Endothelial cell of umbilical vein (primary cell): ENCODE measurements around the gene LIM2. TPM values are rescaled to one million over a fixed set of nuclear protein-coding genes. Genes with fewer than 3 reads are reported as not detected.

Source experiments
- BruUV-seq: library from RNA; stranded (reverse); fragments of 400-500 nt; replicated peaks from 2 replicates; lab custom pipeline; 2021; lab: Mats Ljungman, UMichigan
- CTCF ChIA-PET: fragments of 300-600, 350-600 bp; sonication (Branson Sonifier 250); formaldehyde crosslinking; loops from one replicate; lab custom pipeline; 2021; ENCODE audit warnings: antibody characterized with exemption, inconsistent platforms; lab: Charles Lee
- POLR2A ChIA-PET: fragments of 300-600, 350-600 bp; sonication (Branson Sonifier 250); formaldehyde crosslinking; loops from one replicate; lab custom pipeline; 2021; ENCODE audit warnings: antibody characterized with exemption, inconsistent platforms; lab: Charles Lee
- DNase-seq: peaks from one replicate; pipeline ENCODE4 v3.0.0-alpha.2; 2011; ENCODE audit warnings: low read depth, low spot score
- FAIRE-seq: peaks from 2 replicates; lab custom pipeline; 2011; peaks lifted over from hg19 to GRCh38; lab: Jason Lieb, UNC
- H2AFZ ChIP-seq: 2 replicates; pipeline ENCODE4 v1.6.0; 2012; ENCODE audit warnings: low read depth, low read length, control low read depth, inconsistent platforms
- H3K27ac ChIP-seq: 2 replicates; pipeline ENCODE4 v1.5.1; 2011; ENCODE audit warnings: low read depth, mild to moderate bottlenecking, control low read depth, low read length, moderate library complexity; ENCODE audit not compliant: insufficient read depth
- H3K27me3 ChIP-seq, 2 experiments: 2 replicates each; pipeline versions ENCODE4 v1.6.0 to v1.6.1; 2011; ENCODE audit warnings: low read length in 2 of 2, mixed read lengths in 1 of 2; ENCODE audit not compliant: control insufficient read depth in 2 of 2, insufficient read depth in 2 of 2
- H3K36me3 ChIP-seq, 2 experiments: 2 replicates in 1 of 2; 3 replicates in 1 of 2; pipeline ENCODE4 v1.5.1; 2011; ENCODE audit warnings: low read length in 2 of 2, mild to moderate bottlenecking in 1 of 2, moderate library complexity in 1 of 2; ENCODE audit not compliant: control insufficient read depth in 2 of 2, insufficient read depth in 2 of 2; ENCODE audit errors: extremely low read depth in 1 of 2
- H3K4me1 ChIP-seq: 3 replicates; pipeline ENCODE4 v1.5.1; 2011; ENCODE audit warnings: mild to moderate bottlenecking, low read length; ENCODE audit not compliant: control insufficient read depth, insufficient read depth; ENCODE audit errors: extremely low read depth
- H3K4me2 ChIP-seq: 2 replicates; pipeline ENCODE4 v1.6.1; 2011; ENCODE audit warnings: low read length, control low read depth, mixed read lengths; ENCODE audit not compliant: insufficient read depth
- H3K4me3 ChIP-seq, 3 experiments: fragments of 200-600 bp in 1 of 3; sonication (generic), shearing (Covaris generic) in 1 of 3; replicated peaks in 1 of 3; 2 replicates each; pipeline ENCODE4 v1.5.1; 2011 to 2016; ENCODE audit warnings: control low read depth in 3 of 3, low read length in 3 of 3, mild to moderate bottlenecking in 2 of 3, inconsistent platforms in 1 of 3, low read depth in 1 of 3, moderate library complexity in 1 of 3; ENCODE audit not compliant: insufficient read depth in 1 of 3
- H3K79me2 ChIP-seq: 2 replicates; pipeline ENCODE4 v1.6.0; 2012; ENCODE audit warnings: low read length, inconsistent platforms; ENCODE audit not compliant: control insufficient read depth, insufficient read depth
- H3K9ac ChIP-seq: replicated peaks from 2 replicates; pipeline ENCODE3; 2011; ENCODE audit warnings: low read length, control low read depth; ENCODE audit not compliant: insufficient read depth; ENCODE audit errors: extremely low read depth
- H3K9me1 ChIP-seq: replicated peaks from 3 replicates; pipeline ENCODE4 v1.6.0; 2011; ENCODE audit warnings: mild to moderate bottlenecking, low read length; ENCODE audit not compliant: control insufficient read depth, insufficient read depth; ENCODE audit errors: extremely low read depth
- H3K9me3 ChIP-seq: replicated peaks from 2 replicates; pipeline ENCODE4 v1.5.1; 2012; ENCODE audit warnings: low read length, inconsistent platforms; ENCODE audit not compliant: control insufficient read depth, insufficient read depth
- H4K20me1 ChIP-seq: replicated peaks from 2 replicates; pipeline ENCODE3; 2011; ENCODE audit warnings: mild to moderate bottlenecking, low read length; ENCODE audit not compliant: control insufficient read depth, insufficient read depth; ENCODE audit errors: extremely low read depth
- CTCF ChIP-seq, 2 donors: IDR thresholded peaks; 1 replicate in 1 of 2; 2 replicates in 1 of 2; pipeline ENCODE4 v1.5.1; 2011; ENCODE audit warnings: low read length in 2 of 2, mild to moderate bottlenecking in 2 of 2, moderate library complexity in 2 of 2, control low read depth in 1 of 2, inconsistent platforms in 1 of 2, low read depth in 1 of 2; ENCODE audit not compliant: insufficient read depth in 1 of 2; ENCODE audit errors: extremely low read depth in 1 of 2
- EZH2 ChIP-seq: IDR thresholded peaks from 2 replicates; pipeline ENCODE4 v1.6.1; 2012; ENCODE audit warnings: borderline replicate concordance, low read depth, mild to moderate bottlenecking, moderate library complexity, low read length, inconsistent platforms; ENCODE audit not compliant: severe bottlenecking
- GATA2 ChIP-seq: IDR thresholded peaks from 2 replicates; pipeline ENCODE4 v1.7.0; 2011; ENCODE audit warnings: low read depth, mild to moderate bottlenecking, moderate library complexity, mixed read lengths, low read length; ENCODE audit not compliant: insufficient read length, insufficient read depth
- POLR2A ChIP-seq: IDR thresholded peaks from 2 replicates; pipeline ENCODE4 v1.6.1; 2012; ENCODE audit warnings: low read depth, mild to moderate bottlenecking, control low read depth, low read length
- dilution Hi-C: fragments of 300-500 bp; cut with MboI; formaldehyde crosslinking; loops from one replicate; pipeline ENCODE4 v1.15.0; 2019; ENCODE audit warnings: low sequenced_read_pairs; ENCODE audit not compliant: extremely low pct_ligation_motif_present
- intact Hi-C: fragments of 100-400 bp; cut with micrococcal nuclease; formaldehyde crosslinking; loops from one replicate; pipeline ENCODE4 v1.10.0; 2022
- polyA plus RNA-seq, 4 experiments: library from polyadenylated mRNA; depleted of rRNA in 3 of 4; stranded (reverse) in 3 of 4; unstranded in 1 of 4; fragments of >200 nt; gene quantifications; 2 replicates each; pipeline versions ENCODE4 v1.2.1 to v1.2.3, GENCODE V29; 2011 to 2012; ENCODE audit warnings: missing spikeins in 1 of 4
- total RNA-seq: library from RNA; stranded (reverse); gene quantifications from 2 replicates; pipeline ENCODE4 v1.2.3, GENCODE V29; 2021

LIM2 gene
- total and polyA plus RNA-seq, 2 donors (not counting 3 experiments of a cell fraction or from before 2014, with no cell fraction given) = not detected

GRCh38 chr19:51351266-51351990 is 36.3 kb downstream of the LIM2 start:
- Histone ChIP-seq H3K9me1 (no peaks in the 10 kb centered on the region), H3K4me3 (no peak overlapping the region), H3K27me3 (no peaks in the 10 kb centered on the region), H3K9ac (no peak overlapping the region), H3K9me3 (no peaks in the 10 kb centered on the region), H3K4me1 (no peaks in the 10 kb centered on the region), H4K20me1 (no peaks in the 10 kb centered on the region), H3K36me3 (peaks cover 0 to 3% of the 10 kb centered on the region in 2 experiments), H2AFZ (no peak overlapping the region), H3K27ac (no peak overlapping the region), H3K4me2 (no peak overlapping the region), H3K79me2 (no peaks in the 10 kb centered on the region)
- intact Hi-C loops = no loop called here
- DNase-seq = no peak
- no peak for FAIRE-seq
- CTCF ChIA-PET = interaction anchor here (1.2 kb wide), 1 partner anchor 12 kb away, joined by 4 read pairs; no protein-coding TSS in a partner anchor
- no TSS peak for BruUV-seq
- no peak for TF ChIP-seq POLR2A
- TF ChIP-seq CTCF (IDR thresholded peaks at IDR 0.05; ENCODE audit: extremely low read depth in 1 of 2, insufficient read depth in 1 of 2, low read depth in 1 of 2, low read length in 2 of 2) = no peak
- no peak for TF ChIP-seq EZH2
- no peak for TF ChIP-seq GATA2
- dilution Hi-C loops = no loop called here
- POLR2A ChIA-PET = no interaction called here
